ENCODE measurements around the gene SYNDIG1. TPM values are rescaled to one million over a fixed set of nuclear protein-coding genes. Genes with fewer than 3 reads are reported as not detected.

Gene SYNDIG1
- total RNA-seq, 4 donors from 2014 or later: 0.27 to 0.32 TPM; not detected in 2

DNA sequence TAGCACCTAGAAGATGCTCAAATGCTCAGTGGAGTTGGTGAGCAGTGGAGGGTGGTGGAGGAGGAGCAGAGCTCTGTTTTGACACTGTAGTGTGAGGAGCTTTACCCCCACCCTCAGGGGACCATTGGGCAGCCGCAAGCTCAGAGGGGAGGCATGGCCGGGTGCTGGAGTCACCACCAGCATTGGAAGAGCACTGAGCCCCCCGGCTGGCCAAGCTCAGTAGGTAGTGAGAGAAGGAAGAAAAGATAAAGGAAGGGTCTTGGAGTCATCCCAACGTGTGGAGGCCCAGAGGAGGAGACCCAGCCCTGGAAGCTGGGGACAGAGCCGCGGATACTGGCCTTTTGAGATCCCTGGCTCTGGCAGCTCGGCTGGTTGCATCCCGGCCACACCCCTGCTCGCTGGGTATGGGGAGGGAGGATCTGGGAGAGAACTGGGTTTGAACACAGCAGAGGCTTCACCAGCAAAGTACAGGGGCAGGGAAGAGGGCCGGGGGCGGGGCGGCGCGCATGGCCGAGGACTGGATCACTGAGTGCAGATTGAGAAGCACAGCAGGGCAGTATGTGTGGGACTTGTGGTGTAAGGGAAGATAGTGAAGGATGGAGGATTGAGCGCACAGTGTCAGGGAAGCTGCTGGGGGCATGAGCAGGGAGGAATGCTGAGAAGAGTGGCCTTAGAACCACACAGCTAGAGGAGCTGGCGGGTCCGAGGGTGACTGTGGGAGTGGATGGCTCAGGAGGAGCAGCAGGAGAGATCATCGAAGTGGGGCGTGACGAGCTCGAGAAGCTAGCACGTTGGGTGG is 24.4 kb downstream of the SYNDIG1 start:
- in situ Hi-C loops (cut with MboI; ENCODE audit: low pct_ligation_motif_present in 1 of 4, low pct_unique_long_range_greater_than_20kb in 1 of 4, low sequenced_read_pairs in 3 of 4): no loop called here
- 84 to 98% methylated on average over 8 to 23 of the region's 23 CpGs for WGBS, 2 donors (ENCODE audit: low coverage in 1 of 2)
- no peak for TF ChIP-seq POLR2AphosphoS5 (IDR thresholded peaks at IDR 0.05)
- no peak for TF ChIP-seq CTCF (IDR thresholded peaks at IDR 0.05)
- no peak for TF ChIP-seq POLR2A (IDR thresholded peaks at IDR 0.05)
- no peak for TF ChIP-seq EP300 (IDR thresholded peaks at IDR 0.05; ENCODE audit: low read depth)

DNA sequence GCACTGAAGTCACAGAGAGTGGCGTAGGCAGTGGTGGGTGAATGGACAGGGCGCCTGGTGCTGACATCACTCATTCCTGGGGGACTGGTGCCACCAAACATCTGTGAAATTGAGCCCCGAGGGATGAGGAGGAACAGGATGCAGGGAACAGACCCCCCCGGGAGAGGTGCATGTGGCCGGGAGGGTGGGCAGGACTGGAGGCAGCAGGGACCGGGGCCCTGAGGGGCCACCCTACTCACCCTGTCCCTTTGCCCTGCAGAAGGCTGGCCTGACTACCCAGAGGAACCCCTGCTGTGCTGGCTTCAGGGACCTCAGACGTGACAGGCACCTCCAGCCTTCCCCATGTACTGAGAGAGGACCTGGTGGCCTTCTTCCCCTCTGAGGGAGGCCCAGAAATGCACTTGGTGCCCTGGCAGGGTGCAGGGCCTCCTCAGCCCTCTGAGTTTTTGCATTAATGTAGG is 25.1 kb downstream of the SYNDIG1 start:
- Histone ChIP-seq H3K9me3 (no peaks in the 10 kb centered on the region), H3K36me3 (no peaks in the 10 kb centered on the region), H3K4me1 (no peaks in the 10 kb centered on the region), H3K27me3 (no peaks in the 10 kb centered on the region), H3K4me3 (no peak overlapping the region), H3K27ac (no peak overlapping the region)
- DNase-seq: no peak
- TF ChIP-seq POLR2A (IDR thresholded peaks at IDR 0.05) (no peak), EP300 (IDR thresholded peaks at IDR 0.05; ENCODE audit: low read depth) (no peak), POLR2AphosphoS5 (IDR thresholded peaks at IDR 0.05) (no peak)
- in situ Hi-C loops (cut with MboI; ENCODE audit: low pct_ligation_motif_present in 1 of 4, low pct_unique_long_range_greater_than_20kb in 1 of 4, low sequenced_read_pairs in 3 of 4) (no loop called here), intact Hi-C loops (cut with DNase I; ENCODE audit: low total_unique reads) (no loop called here)
- 81 to 100% methylated on average over 2 to 7 of the region's 7 CpGs for WGBS, 2 donors (ENCODE audit: low coverage in 1 of 2)

More for the DNA sequence above, 24.4 kb downstream of the SYNDIG1 start:
- no peak for DNase-seq
- no peaks in the 10 kb centered on the region for H3K36me3 ChIP-seq
- H3K4me3 ChIP-seq: no peak overlapping the region
- no peaks in the 10 kb centered on the region for H3K27me3 ChIP-seq
- H3K4me1 ChIP-seq: no peaks in the 10 kb centered on the region
- no peaks in the 10 kb centered on the region for H3K9me3 ChIP-seq
- intact Hi-C loops (cut with DNase I; ENCODE audit: low total_unique reads): no loop called here
- H3K27ac ChIP-seq: no peak overlapping the region

- WGBS, 2 donors (ENCODE audit: low coverage in 1 of 2): 96% methylated on average over 8 of the region's 8 CpGs; no CpG with 5 or more reads in 1 of the 2 donors
Observed at GRCh38 chr20:24495266-24495665, 25.8 kb downstream of the SYNDIG1 start.

DNA sequence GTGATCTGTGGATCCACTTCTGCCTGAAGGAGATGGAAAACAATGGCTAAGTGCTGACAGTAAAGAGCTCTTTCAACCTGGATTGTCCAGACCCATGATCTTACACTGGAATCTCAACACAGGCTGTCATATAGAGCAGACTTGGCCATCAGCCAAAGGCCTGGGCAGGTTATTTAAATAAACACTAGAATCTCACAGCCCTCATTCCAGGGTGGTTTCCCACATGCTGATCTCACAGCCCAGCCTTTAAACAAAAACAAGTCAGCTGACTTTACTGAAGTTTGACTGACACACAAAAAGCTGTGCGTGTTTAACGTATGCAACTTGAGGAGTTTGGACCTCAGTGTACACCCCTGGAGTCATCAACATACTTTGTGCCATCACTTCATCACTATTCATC is 28.4 kb downstream of the SYNDIG1 start:
- intact Hi-C loops (cut with DNase I; ENCODE audit: low total_unique reads): no loop called here
- Histone ChIP-seq H3K36me3 (no peaks in the 10 kb centered on the region), H3K27ac (no peak overlapping the region), H3K4me3 (no peak overlapping the region), H3K9me3 (no peaks in the 10 kb centered on the region), H3K4me1 (no peaks in the 10 kb centered on the region), H3K27me3 (no peaks in the 10 kb centered on the region)
- in situ Hi-C loops (cut with MboI; ENCODE audit: low pct_ligation_motif_present in 1 of 4, low pct_unique_long_range_greater_than_20kb in 1 of 4, low sequenced_read_pairs in 3 of 4): no loop called here
- no peak for DNase-seq
- no peak for TF ChIP-seq EP300 (IDR thresholded peaks at IDR 0.05; ENCODE audit: low read depth)
- WGBS, 2 donors (ENCODE audit: low coverage in 1 of 2): 38 to 50% methylated on average over 2 of the region's 2 CpGs

More at GRCh38 chr20:24495266-24495665, 25.8 kb downstream of the SYNDIG1 start:
- intact Hi-C loops (cut with DNase I; ENCODE audit: low total_unique reads): no loop called here
- Histone ChIP-seq H3K36me3 (no peaks in the 10 kb centered on the region), H3K27ac (no peak overlapping the region), H3K9me3 (no peaks in the 10 kb centered on the region), H3K4me3 (no peak overlapping the region), H3K27me3 (no peaks in the 10 kb centered on the region), H3K4me1 (no peaks in the 10 kb centered on the region)
- in situ Hi-C loops (cut with MboI; ENCODE audit: low pct_ligation_motif_present in 1 of 4, low pct_unique_long_range_greater_than_20kb in 1 of 4, low sequenced_read_pairs in 3 of 4): no loop called here
- DNase-seq: no peak
- no peak for TF ChIP-seq CTCF (IDR thresholded peaks at IDR 0.05)
- no peak for TF ChIP-seq EP300 (IDR thresholded peaks at IDR 0.05; ENCODE audit: low read depth)
- no peak for TF ChIP-seq POLR2A (IDR thresholded peaks at IDR 0.05)
- no peak for TF ChIP-seq POLR2AphosphoS5 (IDR thresholded peaks at IDR 0.05)

DNA sequence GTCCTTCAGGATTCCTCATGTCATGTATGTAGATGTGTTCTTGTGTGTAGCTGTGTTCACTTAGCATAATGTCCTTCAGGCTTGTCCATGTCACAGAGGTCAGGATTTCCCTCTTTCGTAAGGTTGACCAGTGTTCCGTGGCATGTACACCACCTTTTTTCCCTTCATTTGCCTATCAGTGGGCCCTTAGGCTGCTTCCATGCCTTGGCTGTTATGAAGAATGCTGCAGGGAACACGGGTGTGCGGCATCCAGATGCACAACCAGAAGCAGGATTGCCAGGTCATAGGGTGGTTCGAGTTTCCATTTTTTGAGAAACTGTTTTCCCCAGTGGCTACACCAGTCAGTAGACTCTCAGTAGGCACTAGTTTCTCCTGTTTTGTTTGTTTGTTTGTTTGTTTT is 29.2 kb downstream of the SYNDIG1 start:
- TF ChIP-seq POLR2AphosphoS5 (IDR thresholded peaks at IDR 0.05): no peak
- TF ChIP-seq EP300 (IDR thresholded peaks at IDR 0.05; ENCODE audit: low read depth): no peak
- no peak for TF ChIP-seq CTCF (IDR thresholded peaks at IDR 0.05)
- no peak for TF ChIP-seq POLR2A (IDR thresholded peaks at IDR 0.05)
- Histone ChIP-seq H3K9me3 (no peaks in the 10 kb centered on the region), H3K36me3 (no peaks in the 10 kb centered on the region), H3K4me1 (no peaks in the 10 kb centered on the region), H3K4me3 (no peak overlapping the region), H3K27ac (no peak overlapping the region), H3K27me3 (no peaks in the 10 kb centered on the region)
- in situ Hi-C loops (cut with MboI; ENCODE audit: low pct_ligation_motif_present in 1 of 4, low pct_unique_long_range_greater_than_20kb in 1 of 4, low sequenced_read_pairs in 3 of 4) (no loop called here), intact Hi-C loops (cut with DNase I; ENCODE audit: low total_unique reads) (no loop called here)
- no peak for DNase-seq
- WGBS, 2 donors (ENCODE audit: low coverage in 1 of 2): 82 to 89% methylated on average over 4 to 5 of the region's 5 CpGs

Measured in transverse colon (tissue), 4 donors.